SU-DHL-6 (cell line): ENCODE data around the gene HOMEZ.
"Not testable (repeated sequence)": the region's sequence is repeated elsewhere in the genome, so short reads cannot be mapped to it uniquely, and the experiment has no call there.

Experiments used
- H2AFZ ChIP-seq: fragments of 200-600 bp; sonication (generic); 2 replicates; pipeline ENCODE4 v1.6.1; 2014; ENCODE audit warnings: low read depth, mild to moderate bottlenecking, moderate library complexity, mixed read lengths, antibody characterized with exemption, low read length; ENCODE audit not compliant: severe bottlenecking
- H3F3A ChIP-seq: fragments of 200-600 bp; shearing (Covaris generic); 2 replicates; pipeline ENCODE4 v1.6.0; 2016; ENCODE audit warnings: antibody characterized with exemption, mild to moderate bottlenecking; ENCODE audit not compliant: insufficient read depth
- H3K27ac ChIP-seq: fragments of 200-600 bp; sonication (generic); 2 replicates; pipeline ENCODE4 v1.5.1; 2016; ENCODE audit warnings: low read depth, mild to moderate bottlenecking, low read length, moderate library complexity, mixed read lengths
- H3K27me3 ChIP-seq: fragments of 200-600 bp; sonication (generic), shearing (Covaris generic); 2 replicates; pipeline ENCODE4 v1.6.0; 2014; ENCODE audit warnings: mild to moderate bottlenecking, low read length
- H3K36me3 ChIP-seq: fragments of 200-600 bp; sonication (generic); 2 replicates; pipeline ENCODE4 v1.6.1; 2014; ENCODE audit warnings: mild to moderate bottlenecking, low read length, mixed read lengths
- H3K4me2 ChIP-seq: fragments of 300-600, 200-600 bp; shearing (Covaris generic), sonication (generic); 2 replicates; pipeline ENCODE4 v1.6.0; 2014; ENCODE audit warnings: low read length, low read depth, mild to moderate bottlenecking; ENCODE audit not compliant: poor library complexity, severe bottlenecking
- H3K4me3 ChIP-seq: fragments of 200-600 bp; sonication (generic); 2 replicates; pipeline ENCODE4 v1.5.1; 2014; ENCODE audit warnings: antibody characterized with exemption, low read length, mild to moderate bottlenecking, mixed read lengths; ENCODE audit not compliant: insufficient read depth, poor library complexity, severe bottlenecking
- H3K79me2 ChIP-seq: fragments of 200-600 bp; sonication (generic); 2 replicates; pipeline ENCODE4 v1.6.1; 2014; ENCODE audit warnings: mild to moderate bottlenecking, low read length, moderate library complexity; ENCODE audit not compliant: insufficient read depth
- H3K9ac ChIP-seq: fragments of 200-600 bp; sonication (generic); 2 replicates; pipeline ENCODE4 v1.7.0; 2014; ENCODE audit warnings: mild to moderate bottlenecking, low read length
- H3K9me2 ChIP-seq: fragments of 200-600 bp; sonication (generic); replicated peaks from 2 replicates; pipeline ENCODE4 v1.6.1; 2014; ENCODE audit warnings: low read length; ENCODE audit not compliant: insufficient read depth
- H3K9me3 ChIP-seq: fragments of 200-600 bp; sonication (generic); 2 replicates; pipeline ENCODE4 v1.6.1; 2014; ENCODE audit warnings: low read length, mixed read lengths; ENCODE audit not compliant: insufficient read depth
- H4K20me1 ChIP-seq: fragments of 200-600 bp; sonication (generic); 2 replicates; pipeline ENCODE4 v1.6.1; 2014; ENCODE audit warnings: low read depth, mild to moderate bottlenecking, antibody characterized with exemption, low read length, moderate library complexity, mixed read lengths
- EZH2phosphoT487 ChIP-seq: fragments of 200-600 bp; sonication (generic), shearing (Covaris generic); conservative IDR thresholded peaks from 2 replicates; pipeline ENCODE4 v1.6.1; 2018; ENCODE audit warnings: mild to moderate bottlenecking, antibody characterized with exemption, low read length, moderate library complexity, mixed read lengths
- TF ChIP-seq, protein P1 (sequence below): fragments of 200-600 bp; sonication (generic); IDR thresholded peaks from one replicate; pipeline ENCODE4 v1.5.1; 2017; ENCODE audit warnings: antibody characterized with exemption, mild to moderate bottlenecking, low read length, moderate library complexity; ENCODE audit not compliant: insufficient read depth, poor library complexity, severe bottlenecking

HOMEZ gene

GRCh38 chr14:23240661-23241060, 45.3 kb downstream of the HOMEZ start:
- TF ChIP-seq EZH2phosphoT487, result no peak
- TF ChIP-seq, protein P1, sequence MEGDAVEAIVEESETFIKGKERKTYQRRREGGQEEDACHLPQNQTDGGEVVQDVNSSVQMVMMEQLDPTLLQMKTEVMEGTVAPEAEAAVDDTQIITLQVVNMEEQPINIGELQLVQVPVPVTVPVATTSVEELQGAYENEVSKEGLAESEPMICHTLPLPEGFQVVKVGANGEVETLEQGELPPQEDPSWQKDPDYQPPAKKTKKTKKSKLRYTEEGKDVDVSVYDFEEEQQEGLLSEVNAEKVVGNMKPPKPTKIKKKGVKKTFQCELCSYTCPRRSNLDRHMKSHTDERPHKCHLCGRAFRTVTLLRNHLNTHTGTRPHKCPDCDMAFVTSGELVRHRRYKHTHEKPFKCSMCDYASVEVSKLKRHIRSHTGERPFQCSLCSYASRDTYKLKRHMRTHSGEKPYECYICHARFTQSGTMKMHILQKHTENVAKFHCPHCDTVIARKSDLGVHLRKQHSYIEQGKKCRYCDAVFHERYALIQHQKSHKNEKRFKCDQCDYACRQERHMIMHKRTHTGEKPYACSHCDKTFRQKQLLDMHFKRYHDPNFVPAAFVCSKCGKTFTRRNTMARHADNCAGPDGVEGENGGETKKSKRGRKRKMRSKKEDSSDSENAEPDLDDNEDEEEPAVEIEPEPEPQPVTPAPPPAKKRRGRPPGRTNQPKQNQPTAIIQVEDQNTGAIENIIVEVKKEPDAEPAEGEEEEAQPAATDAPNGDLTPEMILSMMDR, result no peak
- H3F3A ChIP-seq, result no peaks in the 10 kb centered on the region
- no peaks in the 10 kb centered on the region for H3K79me2 ChIP-seq
- no peak overlapping the region for H3K4me3 ChIP-seq
- H3K9me3 ChIP-seq, result no peaks in the 10 kb centered on the region
- H3K9ac ChIP-seq, result no peak overlapping the region
- H4K20me1 ChIP-seq, result no peaks in the 10 kb centered on the region
- H3K36me3 ChIP-seq, result no peaks in the 10 kb centered on the region
- no peak overlapping the region for H3K27ac ChIP-seq
- no peak overlapping the region for H2AFZ ChIP-seq
- H3K4me2 ChIP-seq, result no peak overlapping the region
- H3K9me2 ChIP-seq, result no peaks in the 10 kb centered on the region
- no peaks in the 10 kb centered on the region for H3K27me3 ChIP-seq

DNA sequence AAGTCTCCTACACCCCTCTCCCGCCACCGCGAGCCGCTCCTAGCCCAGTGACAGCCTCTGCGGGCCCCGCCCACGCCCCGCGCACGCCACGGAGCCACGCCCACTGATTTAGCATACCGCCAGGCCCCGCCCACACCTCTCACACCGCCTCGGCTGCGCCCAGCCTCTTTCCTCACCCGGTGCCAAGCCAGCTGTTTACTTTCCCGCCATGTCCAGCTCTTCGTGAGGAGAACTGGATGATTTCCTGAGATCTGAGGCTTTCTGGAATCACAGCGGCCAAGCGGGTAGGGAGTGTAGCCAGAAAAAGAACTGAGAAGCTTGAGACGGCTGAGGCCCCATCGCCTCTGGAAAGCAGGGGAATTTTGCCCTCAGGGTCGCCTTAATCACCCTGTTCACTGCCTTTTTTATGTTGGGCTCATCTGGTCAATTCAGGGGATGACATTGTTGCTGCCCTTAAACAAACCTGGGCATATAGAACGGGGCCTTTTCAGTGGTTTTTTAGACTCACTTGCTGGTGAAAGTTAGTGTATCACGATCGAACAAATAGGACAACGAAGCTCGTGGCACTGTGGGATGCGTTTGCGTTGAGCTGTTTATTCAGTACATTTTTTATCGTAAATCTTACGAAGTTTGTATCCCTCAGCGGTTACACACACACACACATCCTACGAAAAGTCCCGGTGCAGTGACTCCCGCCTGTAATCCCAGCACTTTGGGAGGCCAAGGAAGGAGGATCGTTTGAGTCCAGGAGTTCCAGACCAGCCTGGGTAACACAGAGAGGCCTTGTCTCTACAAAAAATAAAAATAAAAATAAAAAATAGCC, 47.9 kb downstream of the HOMEZ start, which contains the start of gene RNF212B:
RNF212B (plus strand) TSS at position 165 of the 823 bp plus-strand sequence. CDS start 2,410 bp downstream, outside the sequence.
- Histone ChIP-seq H4K20me1 (no peaks in the 10 kb centered on the region), H3F3A (no peaks in the 10 kb centered on the region), H3K79me2 (no peaks in the 10 kb centered on the region), H3K27ac (no peak within 1 kb of the TSS), H3K9ac (no peak within 1 kb of the TSS), H3K9me3 (no peaks in the 10 kb centered on the region), H3K9me2 (no peaks in the 10 kb centered on the region), H3K27me3 (no peaks in the 10 kb centered on the region), H3K4me3 (no peak within 1 kb of the TSS), H2AFZ (no peak within 1 kb of the TSS), H3K4me2 (peak within 1 kb of the TSS; percentile 26), H3K36me3 (no peaks in the 10 kb centered on the region)
- TF ChIP-seq EZH2phosphoT487, result no peak
- TF ChIP-seq, protein P1, result no peak

- H3K9me2 ChIP-seq, H3F3A ChIP-seq, H3K4me3 ChIP-seq, H3K9ac ChIP-seq, H4K20me1 ChIP-seq, H3K79me2 ChIP-seq, H3K4me2 ChIP-seq, H3K9me3 ChIP-seq, H3K36me3 ChIP-seq, H3K27ac ChIP-seq, H3K27me3 ChIP-seq, H2AFZ ChIP-seq: not testable (repeated sequence)
Observed at GRCh38 chr14:23232241-23232808, 53.6 kb downstream of the HOMEZ start.

DNA sequence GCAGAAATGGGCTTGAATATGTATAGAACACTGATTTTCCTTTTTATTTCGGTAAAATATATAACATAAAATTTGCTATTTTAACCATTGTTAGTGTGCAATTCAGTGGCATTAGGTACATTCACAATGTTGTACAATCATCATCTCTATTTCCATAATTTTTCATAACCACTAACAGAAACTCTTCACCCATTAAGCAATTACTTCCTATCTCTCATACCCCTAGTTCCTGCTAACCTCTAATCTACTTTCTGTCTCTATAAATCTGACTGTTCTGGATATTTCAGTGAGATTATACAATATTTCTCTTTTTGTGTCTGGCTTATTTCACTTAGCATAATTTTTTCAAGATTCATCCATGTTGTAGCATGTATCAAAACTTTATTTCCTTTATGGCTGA, 57.1 kb downstream of the HOMEZ start:
- no peak overlapping the region for H3K9ac ChIP-seq
- H3K4me3 ChIP-seq, result no peak overlapping the region
- no peak overlapping the region for H2AFZ ChIP-seq
- TF ChIP-seq EZH2phosphoT487, result no peak
- TF ChIP-seq, protein P1, result no peak
- H3F3A ChIP-seq, result no peaks in the 10 kb centered on the region
- H3K9me2 ChIP-seq, result no peaks in the 10 kb centered on the region
- H4K20me1 ChIP-seq, result no peaks in the 10 kb centered on the region
- H3K79me2 ChIP-seq, result no peaks in the 10 kb centered on the region
- no peaks in the 10 kb centered on the region for H3K9me3 ChIP-seq
- no peak overlapping the region for H3K27ac ChIP-seq
- no peak overlapping the region for H3K4me2 ChIP-seq
- H3K27me3 ChIP-seq, result no peaks in the 10 kb centered on the region
- H3K36me3 ChIP-seq, result no peaks in the 10 kb centered on the region
